WTC11 (cell line): ENCODE measurements around the gene PRKCE. TPM values are rescaled to one million over a fixed set of nuclear protein-coding genes. Genes with fewer than 3 reads are reported as not detected.

ENCODE experiments used
- ATAC-seq: fragments of 200-7000 bp; cut with Tn5 transposase; 2 replicates; pipeline ENCODE4 v1.10.0; 2021; ENCODE audit warnings: mild to moderate bottlenecking, moderate library complexity
- CTCF ChIA-PET: fragments of 300-600 bp; sonication (Branson Sonifier 250); formaldehyde crosslinking; loops from one replicate; lab custom pipeline; 2021; ENCODE audit warnings: antibody characterized with exemption; lab: Charles Lee
- POLR2A ChIA-PET: fragments of 350-600 bp; sonication (Branson Sonifier 250); formaldehyde crosslinking; loops from one replicate; lab custom pipeline; 2021; ENCODE audit warnings: antibody characterized with exemption; lab: Charles Lee
- DNase-seq: peaks from one replicate; pipeline ENCODE4 v3.0.0; 2021; ENCODE audit warnings: low spot score
- H3K27ac Mint-ChIP-seq: 2 replicates; pipeline ENCODE4 v1.8.0; 2021; ENCODE audit warnings: mixed read lengths
- H3K27me3 Mint-ChIP-seq: 2 replicates; pipeline ENCODE4 v1.8.0; 2021; ENCODE audit warnings: low read depth, mild to moderate bottlenecking, moderate library complexity, mixed read lengths
- H3K36me3 Mint-ChIP-seq: 2 replicates; pipeline ENCODE4 v1.8.0; 2021; ENCODE audit warnings: mixed read lengths
- H3K4me1 Mint-ChIP-seq: 2 replicates; pipeline ENCODE4 v1.8.0; 2022; ENCODE audit warnings: mixed read lengths
- H3K4me3 Mint-ChIP-seq: 2 replicates; pipeline ENCODE4 v1.8.0; 2021; ENCODE audit warnings: mild to moderate bottlenecking, moderate library complexity, mixed read lengths
- H3K9me3 Mint-ChIP-seq: 2 replicates; pipeline ENCODE4 v1.8.0; 2021; ENCODE audit warnings: mixed read lengths
- ATF6 ChIP-seq: sonication (generic); formaldehyde crosslinking; IDR thresholded peaks from 2 replicates; pipeline ENCODE4 v1.8.1; 2023; ENCODE audit warnings: mild to moderate bottlenecking, missing genetic modification reagents
- CREB1 ChIP-seq: sonication (generic); formaldehyde crosslinking; IDR thresholded peaks from 2 replicates; pipeline ENCODE4 v1.8.0; 2023; ENCODE audit warnings: mild to moderate bottlenecking, missing genetic modification reagents
- E2F5 ChIP-seq: sonication (generic); formaldehyde crosslinking; IDR thresholded peaks from 2 replicates; pipeline ENCODE4 v1.8.1; 2022; ENCODE audit warnings: mild to moderate bottlenecking, moderate library complexity, missing genetic modification reagents
- ERG ChIP-seq: fragments of 250-450 bp; sonication (Bioruptor Pico); IDR thresholded peaks from 2 replicates; pipeline ENCODE4 v1.8.0; 2021; ENCODE audit warnings: mild to moderate bottlenecking
- ETV6 ChIP-seq: sonication (generic); formaldehyde crosslinking; IDR thresholded peaks from 2 replicates; pipeline ENCODE4 v1.8.1; 2022; ENCODE audit warnings: mild to moderate bottlenecking, missing genetic modification reagents
- GABPB1 ChIP-seq: sonication (generic); formaldehyde crosslinking; IDR thresholded peaks from 2 replicates; pipeline ENCODE4 v1.8.1; 2023; ENCODE audit warnings: mild to moderate bottlenecking, missing genetic modification reagents
- ZBTB21 ChIP-seq: sonication (generic); formaldehyde crosslinking; IDR thresholded peaks from 2 replicates; pipeline ENCODE4 v1.8.1; 2023; ENCODE audit warnings: mild to moderate bottlenecking, missing genetic modification reagents, borderline replicate concordance
- ZNF121 ChIP-seq: sonication (generic); formaldehyde crosslinking; IDR thresholded peaks from 2 replicates; pipeline ENCODE4 v1.8.0; 2023; ENCODE audit warnings: missing genetic modification reagents
- ZNF232 ChIP-seq: sonication (generic); formaldehyde crosslinking; IDR thresholded peaks from 2 replicates; pipeline ENCODE4 v1.8.0; 2022; ENCODE audit warnings: mild to moderate bottlenecking, missing genetic modification reagents
- ZNF512 ChIP-seq: sonication (generic); formaldehyde crosslinking; IDR thresholded peaks from 2 replicates; pipeline ENCODE4 v1.8.1; 2022; ENCODE audit warnings: missing genetic modification reagents, borderline replicate concordance
- total RNA-seq: library from RNA; stranded (reverse); gene quantifications from 3 replicates; pipeline ENCODE4 v1.2.3, GENCODE V29; 2021

The PRKCE gene
- total RNA-seq, 1 experiment from 2014 or later, result 5.8 TPM

- Mint-ChIP-seq H3K27me3 (no peaks in the 10 kb centered on the region; the same call in 1 of the 2 replicates), H3K27ac (no peak overlapping the region), H3K4me1 (peaks cover 12% of the 10 kb centered on the region), H3K36me3 (peaks cover 4% of the 10 kb centered on the region; the same call in 1 of the 2 replicates), H3K4me3 (no peak overlapping the region), H3K9me3 (peaks cover 13% of the 10 kb centered on the region)
- CTCF ChIA-PET, result no interaction called here
- DNase-seq (no peak), ATAC-seq (no peak)
- POLR2A ChIA-PET, result no interaction called here
- TF ChIP-seq ZNF512 (CRISPR knock-in tag), result no peak
These were observed 444.8 kb downstream of the PRKCE start for GRCh38 chr2:46096260-46096659.

- no peak overlapping the region for H3K4me3 Mint-ChIP-seq
- peaks cover 4% of the 10 kb centered on the region for H3K4me1 Mint-ChIP-seq
- POLR2A ChIA-PET, result interaction anchor here (0.8 kb wide), 1 partner anchor 11 kb away, joined by 3 read pairs; no protein-coding TSS in a partner anchor
- CTCF ChIA-PET, result interaction anchor here (0.7 to 0.8 kb wide), 2 partner anchors 35 to 87 kb away, joined by 3 to 7 read pairs; no protein-coding TSS in a partner anchor
- no peak overlapping the region for H3K27ac Mint-ChIP-seq
- H3K36me3 Mint-ChIP-seq, result peaks cover 4% of the 10 kb centered on the region
- ATAC-seq (no peak; the same call in 1 of the 2 replicates), DNase-seq (no peak)
- peaks cover 16% of the 10 kb centered on the region for H3K9me3 Mint-ChIP-seq
- no peaks in the 10 kb centered on the region; the same call in 1 of the 2 replicates for H3K27me3 Mint-ChIP-seq
- no peak for TF ChIP-seq ZNF121 (CRISPR knock-in tag)
- TF ChIP-seq CREB1, result no peak
- no peak for TF ChIP-seq ETV6 (CRISPR knock-in tag)
These were observed 446.4 kb downstream of the PRKCE start for GRCh38 chr2:46097714-46098480.

- no peak overlapping the region for H3K4me3 Mint-ChIP-seq
- CTCF ChIA-PET, result no interaction called here
- ATAC-seq (no peak), DNase-seq (no peak)
- no peaks in the 10 kb centered on the region; the same call in 1 of the 2 replicates for H3K27me3 Mint-ChIP-seq
- no peak overlapping the region for H3K27ac Mint-ChIP-seq
- TF ChIP-seq E2F5, result no peak
- no peak for TF ChIP-seq ZNF232
- no peak for TF ChIP-seq ATF6
- no peak for TF ChIP-seq ZNF121 (CRISPR knock-in tag)
- H3K9me3 Mint-ChIP-seq, result peaks cover 21% of the 10 kb centered on the region
- H3K4me1 Mint-ChIP-seq, result peaks cover 4% of the 10 kb centered on the region
- POLR2A ChIA-PET, result interaction anchor here (0.6 kb wide), 1 partner anchor 14 kb away, joined by 3 read pairs; no protein-coding TSS in a partner anchor
- peaks cover 8% of the 10 kb centered on the region for H3K36me3 Mint-ChIP-seq
These were observed 447.2 kb downstream of the PRKCE start for GRCh38 chr2:46098621-46099062.

GRCh38 chr2:46101557-46102220 lies 450.2 kb downstream of the PRKCE start:
- peaks cover 4% of the 10 kb centered on the region for H3K4me1 Mint-ChIP-seq
- no peak overlapping the region for H3K4me3 Mint-ChIP-seq
- CTCF ChIA-PET, result interaction anchor here (0.7 kb wide), 1 partner anchor 185 kb away, joined by 3 read pairs; no protein-coding TSS in a partner anchor
- H3K36me3 Mint-ChIP-seq, result peaks cover 4% of the 10 kb centered on the region
- TF ChIP-seq ZBTB21 (CRISPR knock-in tag), result no peak
- TF ChIP-seq E2F5, result no peak
- no peak for TF ChIP-seq ERG
- TF ChIP-seq GABPB1, result no peak
- peaks cover 23% of the 10 kb centered on the region for H3K9me3 Mint-ChIP-seq
- ATAC-seq (no peak), DNase-seq (no peak)
- POLR2A ChIA-PET, result no interaction called here
- H3K27ac Mint-ChIP-seq, result no peak overlapping the region
- no peaks in the 10 kb centered on the region; the same call in 1 of the 2 replicates for H3K27me3 Mint-ChIP-seq
